ENCODE results near the gene SLTM.
"Not testable (repeated sequence)": the region's sequence is repeated elsewhere in the genome, so short reads cannot be mapped to it uniquely, and the experiment has no call there.

The SLTM gene

DNA sequence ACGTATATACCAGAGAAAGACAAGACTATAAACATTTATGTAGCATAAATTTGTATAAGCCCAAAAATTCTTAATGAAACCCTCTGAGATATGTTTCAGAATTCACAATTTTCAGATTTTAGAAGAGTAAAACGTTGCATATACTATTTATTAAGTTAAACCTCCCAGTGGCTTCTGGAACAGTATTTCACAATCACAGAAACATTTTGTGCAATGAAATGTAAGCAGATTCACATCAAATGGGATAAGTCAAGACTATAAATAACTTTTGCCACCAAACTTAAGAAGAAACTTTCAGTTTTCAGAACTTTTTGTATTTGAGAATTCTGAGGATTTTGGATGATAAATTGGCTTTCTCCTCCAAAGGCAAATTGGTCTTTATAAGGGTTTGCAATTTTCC lies 9.2 kb downstream of the SLTM start:
- DNase-seq, result no peak

DNA sequence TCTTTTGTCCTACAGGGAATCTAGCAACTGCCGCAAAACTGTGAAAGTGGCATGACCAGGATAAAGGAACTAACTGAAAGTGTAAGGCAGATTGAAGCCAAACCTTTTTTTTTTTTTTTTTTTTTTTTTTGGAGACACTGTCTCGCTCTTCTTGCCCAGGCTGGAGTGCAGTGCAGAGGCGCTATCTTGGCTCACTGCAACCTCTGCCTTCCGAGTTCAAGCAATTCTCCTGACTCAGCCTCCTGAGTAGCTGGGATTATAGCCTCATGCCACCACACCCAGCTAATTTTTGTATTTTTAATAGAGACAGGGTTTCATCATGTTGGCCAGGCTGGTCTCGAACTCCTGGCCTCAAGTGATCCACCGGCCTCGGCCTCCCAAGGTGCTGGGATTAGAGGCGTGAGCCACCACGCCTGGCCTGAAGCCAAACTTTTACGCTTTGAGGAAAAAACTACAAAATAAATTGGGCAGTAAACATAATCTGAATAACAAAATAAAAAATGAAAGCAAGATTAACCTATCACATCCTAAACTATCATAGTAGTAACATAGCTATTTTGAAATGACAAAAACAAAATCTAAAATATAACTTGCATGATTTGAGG lies 9.7 kb downstream of the SLTM start:
- DNase-seq, result no peak

DNA sequence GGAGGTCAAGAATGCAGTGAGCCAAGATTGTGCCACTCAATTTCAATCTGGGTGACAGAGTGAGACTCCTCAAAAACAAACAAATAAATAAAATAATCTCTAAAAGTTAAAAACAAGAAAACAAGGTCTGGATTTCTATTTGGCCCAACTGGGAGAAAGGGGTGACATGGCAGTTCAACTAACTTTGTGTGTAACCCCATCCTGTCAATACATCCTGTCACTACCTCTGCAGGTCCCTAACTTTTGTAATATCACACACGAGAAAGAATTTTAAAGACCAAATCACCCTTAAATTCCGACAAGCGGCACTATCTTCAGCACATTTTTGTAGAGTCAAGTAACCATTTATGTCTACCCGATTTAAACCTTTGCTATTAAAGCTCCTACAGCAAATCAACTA lies 10.2 kb downstream of the SLTM start:
- DNase-seq, result no peak

DNA sequence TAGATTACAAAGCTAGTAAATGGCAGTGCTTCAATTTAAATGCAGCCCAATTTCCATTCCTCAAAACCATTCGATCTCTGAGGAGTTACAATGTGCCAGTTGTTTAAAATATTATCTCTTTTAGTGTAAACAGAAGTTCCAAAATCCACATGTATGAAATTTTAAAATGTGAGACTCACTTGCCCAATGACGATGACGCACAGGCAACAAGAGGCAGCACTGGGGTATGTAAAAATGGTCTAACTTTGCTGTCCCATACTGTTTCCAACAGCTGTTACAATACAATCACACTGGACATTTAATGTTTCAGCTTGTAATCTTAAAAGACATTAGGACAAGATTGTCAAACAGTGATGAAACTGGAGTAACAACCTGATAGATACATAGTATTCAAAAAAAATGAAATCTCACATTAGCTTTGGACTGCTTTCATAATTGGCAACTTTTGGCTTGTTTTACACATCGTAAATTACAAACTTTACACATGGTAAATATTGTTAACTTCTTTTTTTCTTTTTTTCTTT lies 12.2 kb downstream of the SLTM start:
- DNase-seq, result no peak

DNA sequence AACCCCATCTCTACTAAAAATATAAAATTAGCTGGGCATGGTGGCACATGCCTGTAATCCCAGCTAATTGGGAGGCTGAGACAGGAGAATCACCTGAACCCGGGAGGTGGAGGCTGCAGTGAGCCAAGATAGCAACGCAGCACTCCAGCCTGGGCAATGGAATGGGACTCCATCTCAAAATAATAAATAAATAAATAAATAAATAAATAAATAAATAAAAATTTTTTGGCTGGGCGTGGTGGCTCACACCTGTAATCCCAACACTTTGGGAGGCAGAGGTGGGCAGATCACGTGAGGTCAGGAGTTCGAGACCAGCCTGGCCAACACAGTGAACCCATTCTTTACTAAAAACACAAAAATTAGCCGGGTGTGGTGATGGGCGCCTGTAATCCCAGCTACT lies 13.0 kb downstream of the SLTM start:
- DNase-seq, result not testable (repeated sequence)

DNA sequence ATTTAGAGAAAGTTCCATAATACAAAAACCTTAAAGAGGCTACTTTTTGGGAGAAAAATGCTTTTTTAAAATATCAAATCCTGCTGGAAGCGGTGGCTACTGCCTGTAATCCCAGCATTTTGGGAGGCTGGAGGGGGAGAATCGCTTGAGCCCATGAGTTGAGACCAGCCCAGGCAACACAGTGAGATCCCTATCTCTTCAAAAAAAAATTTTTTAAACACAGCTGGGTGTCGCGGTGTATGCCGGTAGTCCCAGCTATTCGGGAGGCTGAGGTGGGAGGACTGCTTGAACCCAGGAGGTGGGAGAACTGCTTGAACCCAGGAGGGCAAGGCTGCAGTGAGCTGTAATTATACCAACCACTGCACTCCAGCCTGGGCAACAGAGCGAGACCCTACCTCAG lies 14.2 kb downstream of the SLTM start:
- no peak for DNase-seq

DNA sequence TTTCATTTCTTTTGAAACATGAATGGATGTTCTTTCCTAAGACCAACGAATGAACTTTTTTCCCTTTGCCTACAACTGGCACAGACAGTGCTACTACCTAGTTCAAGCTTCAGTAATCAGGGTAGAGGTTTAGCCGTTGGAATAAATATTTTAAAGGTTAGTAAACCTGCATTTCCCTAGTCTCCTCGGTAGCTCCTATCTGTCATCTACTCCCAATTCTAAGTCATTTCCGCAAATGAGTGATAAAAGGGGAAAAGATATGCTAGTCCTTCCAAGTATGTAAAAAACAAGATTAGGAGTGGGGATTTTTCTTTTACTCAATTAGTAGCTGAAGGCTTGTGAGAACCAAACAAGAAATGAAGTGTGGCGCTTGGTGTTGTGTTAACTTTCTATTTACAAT lies 15.2 kb downstream of the SLTM start:
- no peak for DNase-seq

DNA sequence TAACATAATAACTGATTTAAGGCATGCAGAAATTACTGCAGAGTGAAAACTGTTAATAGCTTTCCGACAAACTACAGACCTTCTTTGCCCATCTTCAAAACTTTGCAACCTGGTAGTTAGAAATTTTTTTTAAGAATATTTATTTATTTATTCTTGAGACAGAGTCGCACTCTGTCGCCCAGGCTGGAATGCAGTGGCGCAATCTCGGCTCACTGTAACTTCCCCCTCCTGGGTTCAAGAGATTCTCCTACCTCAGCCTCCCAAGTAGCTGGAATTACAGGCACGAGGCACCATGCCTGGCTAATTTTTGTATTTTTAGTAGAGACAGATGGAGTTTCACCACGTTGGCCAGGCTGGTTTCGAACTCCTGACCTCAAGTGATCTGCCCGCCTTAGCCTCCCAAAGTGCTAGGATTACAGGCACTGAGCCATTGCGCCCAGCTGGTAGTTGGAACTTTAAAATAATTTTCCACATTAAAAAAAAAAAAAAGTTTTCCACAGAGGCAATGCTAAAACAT lies 15.8 kb downstream of the SLTM start:
- not testable (repeated sequence) for DNase-seq

DNA sequence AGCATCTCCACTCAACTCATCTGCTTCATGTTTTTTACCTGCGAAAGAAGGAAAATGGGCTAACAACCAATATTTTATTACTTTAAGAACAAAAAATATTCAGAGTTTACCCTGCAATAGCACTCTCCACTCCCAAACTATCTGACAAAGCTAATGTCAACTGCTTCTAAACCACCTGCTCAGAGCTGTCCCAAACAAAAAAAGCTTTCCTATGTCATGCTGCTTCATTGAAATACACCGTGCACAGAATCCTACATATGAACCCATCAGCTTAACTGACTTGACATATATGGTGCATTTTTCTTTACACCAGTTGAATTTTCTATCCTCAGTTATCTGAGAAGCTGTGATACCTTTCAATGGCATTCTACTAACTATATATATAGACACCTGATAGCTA lies 16.5 kb downstream of the SLTM start:
- DNase-seq, result no peak

DNA sequence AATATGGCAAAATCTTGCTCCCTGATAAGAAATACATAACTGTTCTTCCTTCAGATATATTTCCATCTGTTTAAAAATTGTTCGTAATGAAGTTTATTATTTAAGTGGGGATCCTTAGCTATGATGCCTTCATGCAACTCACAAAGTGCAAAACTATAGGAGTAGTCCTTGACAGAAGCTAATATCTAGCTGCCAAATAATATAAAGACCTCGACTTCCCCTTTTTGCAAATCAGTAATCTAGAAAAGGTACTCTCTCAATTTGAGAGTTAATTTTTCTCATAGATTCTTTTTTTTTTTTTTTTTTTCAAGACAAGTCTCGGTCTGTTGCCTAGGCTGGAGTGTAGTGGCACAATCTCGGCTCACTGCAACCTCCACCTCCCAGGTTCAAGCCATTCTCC lies 23.0 kb downstream of the SLTM start:
- DNase-seq, result no peak

DNA sequence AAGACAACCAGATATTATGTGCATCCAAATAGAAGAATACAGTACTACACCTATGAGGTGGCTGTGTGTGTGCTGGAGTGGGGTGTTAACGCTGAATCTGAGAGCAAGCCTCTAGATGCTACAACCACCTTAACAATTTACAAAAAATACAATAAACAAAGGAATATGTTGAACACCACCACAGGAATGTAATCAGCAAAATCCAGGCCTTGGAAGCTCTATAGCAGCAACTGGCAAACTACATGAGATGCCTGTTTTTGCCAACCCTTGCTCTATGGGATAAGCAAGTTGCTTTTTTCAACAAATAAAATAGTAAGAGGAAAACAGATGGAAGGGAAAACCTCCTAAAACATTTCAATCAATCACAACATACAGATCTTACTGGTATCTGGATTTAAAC lies 23.9 kb downstream of the SLTM start:
- DNase-seq, result no peak

DNA sequence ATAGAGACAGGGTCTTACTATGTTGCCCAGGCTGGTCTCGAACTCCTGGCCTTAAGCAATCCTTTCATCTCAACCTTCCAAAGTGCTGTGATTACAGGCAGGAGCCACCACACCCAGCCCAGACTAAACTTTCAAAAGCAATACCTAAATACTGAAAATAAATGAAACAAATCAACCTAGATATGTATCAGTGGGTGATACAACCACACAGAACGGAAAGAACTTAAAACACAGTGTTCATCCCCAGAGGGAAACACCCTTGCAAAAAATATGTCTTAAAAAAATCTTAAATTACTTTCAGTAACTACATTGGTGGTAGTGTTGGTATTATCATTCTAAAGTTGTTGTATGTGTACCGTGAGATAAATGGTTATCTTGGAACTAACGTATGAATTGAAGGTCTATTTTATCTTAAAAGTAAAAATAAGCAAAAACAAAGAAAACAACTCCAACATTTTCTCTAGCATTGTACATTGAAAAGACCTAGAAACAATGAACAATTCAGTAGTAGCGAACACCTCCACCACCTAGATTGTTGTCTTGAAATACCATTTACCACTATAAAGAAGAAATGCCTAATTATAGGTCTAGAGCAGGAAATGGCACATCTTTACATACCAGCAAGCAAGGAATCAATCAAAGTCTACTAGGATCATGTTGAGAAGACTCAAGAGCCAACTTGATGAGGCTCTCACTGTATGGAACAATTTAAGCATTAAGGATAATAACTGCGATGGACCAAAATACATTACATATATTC lies 24.7 kb downstream of the SLTM start:
- DNase-seq, result no peak

DNA sequence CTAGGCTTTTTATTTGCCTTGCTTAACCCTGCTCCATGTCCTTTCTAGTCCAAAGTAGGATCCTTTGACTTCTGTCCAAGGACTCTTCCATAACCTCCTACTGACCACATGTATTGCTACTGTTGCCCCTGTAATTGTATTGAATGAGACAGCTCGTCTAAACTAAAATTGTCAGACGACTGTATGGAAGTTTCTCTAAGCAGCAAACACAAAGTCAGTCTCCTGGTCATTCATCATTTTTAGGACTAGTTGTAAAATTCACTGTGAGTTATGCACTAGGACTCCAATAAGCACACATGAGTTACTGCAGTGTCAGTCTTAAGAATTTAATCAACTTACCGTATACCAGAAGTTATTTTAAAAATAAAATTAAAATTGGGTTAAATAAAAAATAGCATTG lies 32.8 kb downstream of the SLTM start:
- no peak for DNase-seq

DNA sequence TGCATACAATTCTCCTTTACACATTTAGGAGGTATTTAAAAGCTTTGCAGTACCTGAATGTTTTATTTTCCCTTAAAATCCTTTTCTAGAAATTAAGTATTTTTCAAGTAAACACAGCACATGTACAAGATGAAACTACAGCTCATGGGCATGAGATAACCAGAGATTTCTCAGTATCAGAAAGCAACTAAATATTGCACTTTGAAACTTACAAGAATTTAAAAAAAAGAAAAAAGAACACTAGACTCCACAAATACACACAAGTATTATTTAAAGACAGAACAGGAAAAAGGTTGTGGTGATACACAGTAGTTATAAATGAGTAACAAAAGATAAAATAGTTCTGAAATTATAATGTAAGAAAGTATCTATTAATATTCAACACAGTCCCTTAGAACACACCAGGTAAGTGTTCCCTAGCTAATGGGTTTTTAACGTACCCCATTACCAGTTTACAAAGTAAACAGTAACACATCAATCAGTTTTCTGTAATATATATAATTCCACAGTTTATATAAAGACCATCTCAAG lies 35.3 kb downstream of the SLTM start:
- no peak for DNase-seq

DNA sequence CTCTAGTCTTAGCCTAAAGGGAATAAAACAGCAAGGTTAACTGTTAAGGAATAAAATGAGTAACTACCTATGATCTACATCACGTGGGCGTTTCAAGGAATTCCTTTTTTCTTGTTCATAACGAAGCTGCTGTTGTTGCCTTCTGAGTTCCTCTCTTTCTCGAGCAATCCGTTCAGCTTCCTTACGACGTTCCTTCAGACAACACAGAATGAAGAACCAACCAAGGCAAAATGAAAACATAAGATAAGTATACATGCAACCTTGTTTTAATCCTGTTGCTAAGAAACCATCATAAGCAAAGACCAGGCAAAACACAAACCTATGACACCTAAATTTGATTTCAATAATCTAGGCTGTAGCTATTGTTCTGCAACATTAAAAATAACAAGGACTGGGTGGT lies 44.1 kb downstream of the SLTM start:
- no peak for DNase-seq

DNA sequence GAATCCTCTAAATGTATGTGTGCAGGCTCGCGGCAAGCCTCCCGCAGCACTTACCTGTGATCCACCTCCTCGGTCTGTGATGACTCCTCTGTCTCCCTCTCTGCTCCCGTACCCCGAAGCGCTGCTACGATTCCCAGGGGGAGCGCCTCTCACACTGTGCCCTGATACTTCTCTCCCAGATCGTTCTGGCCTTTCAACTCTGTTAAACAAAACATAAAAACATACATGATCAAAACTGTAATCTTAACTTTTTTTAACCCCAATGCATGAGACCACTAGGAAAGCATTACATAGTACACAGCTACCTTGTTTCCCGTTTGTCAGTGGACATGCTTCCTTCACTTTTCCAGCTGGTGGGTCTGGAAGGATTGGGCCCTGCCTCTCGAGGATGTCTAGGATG lies 46.6 kb downstream of the SLTM start:
- no peak for DNase-seq

DNA sequence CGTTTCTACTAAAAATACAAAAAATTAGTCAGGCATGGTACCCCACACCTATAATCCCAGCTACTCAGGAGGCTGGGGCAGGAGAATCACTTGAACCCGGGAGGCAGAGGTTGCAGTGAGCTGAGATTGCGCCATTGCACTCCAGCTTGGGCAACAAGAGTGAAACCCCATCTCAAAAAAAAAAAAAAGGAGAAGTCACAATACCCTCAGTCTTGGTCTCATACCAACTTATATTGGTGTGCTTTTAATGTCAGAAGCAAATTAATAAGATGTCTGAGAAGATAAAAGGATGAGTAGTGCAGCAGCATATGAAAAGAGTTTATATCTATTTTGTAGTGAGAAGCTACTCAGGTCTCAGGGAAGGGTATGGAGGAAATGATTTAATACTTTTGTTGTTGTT lies 49.6 kb downstream of the SLTM start:
- not testable (repeated sequence) for DNase-seq

DNA sequence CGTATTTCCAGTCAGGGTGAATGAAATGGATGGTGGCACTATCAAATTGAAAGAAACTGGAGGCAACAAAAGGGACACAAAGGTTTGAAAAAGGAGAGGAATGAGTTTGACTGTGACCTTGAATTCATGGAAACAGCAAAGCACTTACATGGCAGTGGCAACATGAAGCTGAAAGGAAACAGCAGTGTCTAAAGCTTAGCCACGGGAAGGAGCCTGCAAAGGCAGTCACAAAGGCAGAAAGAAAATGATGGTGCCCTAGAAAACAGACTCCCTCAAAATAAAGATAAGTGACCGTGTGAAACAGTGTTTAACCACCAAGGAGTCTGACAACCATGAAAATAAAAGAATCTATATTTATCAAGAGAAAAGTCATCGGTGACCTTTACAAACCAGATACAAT lies 51.2 kb downstream of the SLTM start:
- no peak for DNase-seq

DNA sequence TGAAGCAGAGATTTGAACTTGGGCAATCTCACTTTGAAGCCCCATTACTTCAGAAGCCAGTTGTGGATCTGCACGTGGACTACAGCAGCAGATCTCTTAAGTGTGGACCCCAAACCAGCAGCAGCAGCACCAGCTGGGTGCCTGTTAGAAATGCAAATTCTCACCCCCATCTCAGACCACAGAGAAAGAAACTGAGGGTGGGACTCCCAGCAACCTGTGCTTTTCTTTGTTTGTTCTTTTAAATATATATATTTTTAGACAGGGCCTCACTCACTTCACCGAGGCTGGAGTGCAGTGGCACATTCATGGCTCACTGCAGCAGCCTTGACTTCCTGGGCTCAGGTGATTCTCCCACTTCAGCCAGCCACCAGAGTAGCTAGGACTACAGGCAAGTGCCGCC lies 53.2 kb downstream of the SLTM start:
- DNase-seq, result no peak

DNA sequence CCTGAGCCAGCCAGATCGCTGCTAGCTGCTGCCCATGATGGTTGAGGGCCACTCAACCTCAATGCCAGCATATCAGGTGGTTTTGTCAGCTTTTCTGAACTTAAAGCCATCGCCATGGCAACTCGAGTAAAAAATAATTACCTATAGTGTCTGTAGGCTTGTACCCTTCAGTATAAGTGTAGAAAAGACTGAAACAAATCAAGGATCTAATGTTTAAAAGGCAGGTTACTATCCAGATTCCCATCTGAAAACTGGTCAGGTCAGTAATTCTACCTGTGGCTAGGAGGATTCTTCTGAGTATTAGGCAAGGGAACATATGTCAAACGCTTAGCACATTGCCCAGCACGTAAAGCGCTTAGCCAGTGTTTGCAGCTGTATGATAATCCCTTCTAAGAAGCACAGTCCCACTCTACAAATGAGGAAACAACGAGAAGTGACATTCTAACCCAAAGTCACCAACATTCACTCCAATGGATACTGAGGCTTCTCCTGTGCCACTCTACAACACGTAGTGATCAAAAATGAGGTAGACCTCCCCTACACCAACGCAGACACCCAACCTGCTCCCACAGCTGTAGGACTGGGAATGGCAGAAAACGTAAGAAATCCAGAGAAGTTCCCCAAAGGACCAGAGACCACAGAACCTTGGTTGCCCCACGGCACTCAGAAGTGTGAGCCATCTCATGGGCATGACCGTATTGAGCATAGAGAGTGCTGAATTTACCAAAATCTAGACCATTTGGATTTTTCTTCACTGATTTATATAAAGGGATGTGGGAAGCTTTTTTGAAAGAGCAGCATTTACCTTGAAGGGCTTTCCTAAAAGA lies 55.3 kb downstream of the SLTM start:
- DNase-seq, result no peak

DNA sequence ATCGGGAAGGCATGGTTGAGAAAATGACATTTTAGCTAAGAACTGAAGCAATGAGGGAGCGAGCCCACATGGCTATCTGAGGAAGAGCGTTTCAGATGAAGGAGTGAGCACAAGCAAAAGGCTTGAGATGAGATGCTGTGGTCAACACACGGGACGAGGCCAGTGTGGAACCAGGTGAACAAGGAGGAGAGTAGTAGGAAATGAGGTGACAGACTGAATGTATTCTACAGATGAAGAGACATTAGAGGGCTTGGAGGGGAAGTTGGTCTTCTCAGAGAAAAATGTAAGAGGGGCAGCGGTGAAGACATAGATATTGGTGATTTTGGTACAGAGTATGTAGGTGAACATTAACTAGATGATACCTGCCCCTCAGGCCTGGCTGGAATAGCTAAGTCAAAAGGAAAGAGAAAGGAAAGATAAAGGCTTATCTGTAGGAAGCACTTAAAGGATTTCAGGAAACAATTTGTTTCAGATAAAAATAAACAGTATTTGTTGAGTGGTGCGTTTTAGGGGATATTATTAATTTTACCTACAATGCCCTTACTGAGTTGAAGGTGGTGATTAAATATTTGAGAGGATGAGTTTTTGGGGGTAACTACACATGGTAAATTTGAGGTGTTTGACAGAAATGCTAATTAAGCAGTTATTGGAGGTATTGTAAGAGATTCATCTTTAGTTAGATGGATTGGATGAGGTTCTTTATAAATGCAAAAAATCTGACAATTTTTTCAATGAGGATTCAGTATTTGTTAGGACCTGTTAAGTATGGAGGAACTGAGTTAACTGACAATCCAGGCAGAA lies 57.0 kb downstream of the SLTM start:
- DNase-seq, result no peak

DNA sequence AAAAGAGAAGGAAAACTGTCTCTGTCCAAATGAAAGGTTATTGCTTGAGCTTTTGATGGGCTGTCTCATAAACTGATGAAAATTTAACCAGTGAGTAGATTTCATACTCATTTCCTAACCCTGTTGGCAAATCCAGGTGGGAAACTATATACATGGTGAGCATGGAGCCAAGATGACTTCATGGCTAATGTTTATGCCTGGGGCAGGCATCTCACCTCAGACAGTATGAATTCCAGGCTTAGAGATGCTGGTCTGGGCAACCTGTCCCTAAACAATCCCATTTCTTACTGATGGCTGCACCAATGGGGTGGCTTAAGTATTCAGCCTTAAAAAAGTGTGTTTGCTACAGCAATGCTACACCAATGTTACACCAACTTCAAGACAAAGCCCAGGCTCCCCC lies 58.1 kb downstream of the SLTM start:
- DNase-seq, result no peak

DNA sequence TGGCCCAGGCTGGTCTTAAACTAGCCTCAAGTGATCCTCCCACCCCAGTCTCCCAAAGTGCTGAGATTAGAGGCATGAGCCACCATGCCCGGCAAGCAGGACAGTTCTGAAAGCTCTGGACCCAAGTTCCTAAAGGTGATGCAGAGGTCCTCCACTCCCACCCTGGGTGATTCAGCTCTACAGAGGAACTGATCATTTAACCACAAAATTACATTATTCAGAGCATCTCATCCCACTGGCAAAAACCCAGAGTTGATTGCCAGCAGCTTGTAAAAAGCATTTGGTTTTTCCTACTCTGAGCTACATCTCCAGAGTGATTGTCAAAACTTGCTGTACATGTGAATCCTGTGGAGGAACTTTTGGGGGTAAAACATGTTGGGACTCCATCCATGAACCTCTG lies 60.2 kb downstream of the SLTM start:
- DNase-seq, result no peak
